GM19452 (cell line): ENCODE data around the gene PPFIA4.

ENCODE experiments used
- ATAC-seq: cut with Tn5 transposase; IDR thresholded peaks from one replicate; pipeline ENCODE4 v1.9.1; 2021; ENCODE audit not compliant: unreplicated experiment

PPFIA4 gene

DNA sequence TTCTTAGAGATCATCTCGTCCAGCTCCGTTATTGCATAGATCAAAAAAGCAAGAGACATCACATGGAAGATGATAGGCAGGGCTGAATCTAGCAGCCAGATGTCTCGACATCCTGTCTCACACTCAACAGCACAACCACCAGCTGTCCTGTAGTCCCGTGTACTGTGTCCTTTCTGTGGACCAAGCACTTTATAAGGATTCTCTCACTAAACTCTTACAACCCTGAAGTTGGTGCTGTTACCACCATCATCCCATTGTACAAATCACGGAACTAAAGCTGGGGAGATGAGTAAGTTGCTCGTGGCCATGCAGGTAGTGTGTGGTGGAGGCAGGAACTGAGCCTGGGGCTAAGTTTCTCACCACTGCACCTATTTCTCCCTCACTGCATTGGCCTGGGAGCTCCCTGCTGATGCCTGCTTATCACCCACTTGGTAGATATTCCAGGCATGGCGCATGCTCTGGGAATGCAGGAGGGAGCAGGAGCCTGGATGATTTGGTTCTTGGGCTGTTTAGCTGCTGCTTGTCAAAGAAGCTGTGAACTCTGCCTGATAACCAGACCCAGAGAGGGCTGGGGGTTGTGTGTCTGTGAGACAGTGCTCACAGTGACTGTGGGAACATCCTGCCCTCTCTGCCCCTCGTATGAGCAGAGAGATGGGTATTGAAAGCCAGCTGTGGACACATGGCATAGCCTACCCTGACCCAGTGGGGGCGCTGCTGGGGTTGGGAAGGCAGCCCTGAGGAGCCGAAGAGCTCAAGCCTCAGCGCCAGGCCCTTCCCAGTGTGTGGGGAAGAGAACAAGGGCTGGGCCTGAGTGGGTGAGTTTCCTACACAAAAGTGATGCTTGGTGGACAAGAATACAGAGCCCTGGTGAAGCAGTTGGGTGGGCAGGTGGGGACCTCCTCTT, 13.6 kb downstream of the PPFIA4 start:
- no peak for ATAC-seq

DNA sequence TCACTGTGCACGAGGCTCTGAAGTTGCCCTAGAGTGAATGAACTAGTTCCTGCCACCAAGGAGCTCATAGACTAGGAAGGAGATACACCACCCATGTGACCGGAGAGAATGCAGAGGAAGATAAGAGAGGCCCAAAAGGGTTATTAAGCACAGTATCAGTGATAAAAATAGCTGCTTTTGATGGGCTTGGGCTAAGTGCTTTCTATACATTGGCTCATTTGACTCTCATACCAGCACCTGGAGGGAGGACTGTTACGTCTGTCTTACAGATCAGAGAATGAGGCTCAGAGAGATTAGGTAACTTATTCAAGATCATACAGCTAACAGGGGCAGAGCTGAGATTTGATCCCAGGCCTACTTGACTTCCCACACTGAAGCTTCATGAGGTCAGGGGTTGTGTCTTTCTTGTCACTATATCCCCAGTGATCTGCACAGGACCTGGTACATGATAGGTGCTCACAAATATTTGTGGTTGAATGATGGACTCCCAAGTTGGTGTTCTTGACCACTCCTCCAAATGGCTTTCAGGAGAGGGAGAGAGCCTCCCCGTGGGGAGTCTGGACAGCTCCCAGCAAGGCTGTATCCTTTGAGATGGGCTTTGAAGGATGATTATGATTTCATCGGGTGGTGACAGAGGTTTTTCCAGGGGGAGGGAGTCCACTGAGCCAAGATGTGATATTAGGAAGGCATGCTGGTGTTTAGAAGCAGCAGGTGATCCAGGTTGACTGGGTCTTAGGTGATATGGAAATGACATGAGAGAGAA, 14.4 kb downstream of the PPFIA4 start:
- no peak for ATAC-seq

DNA sequence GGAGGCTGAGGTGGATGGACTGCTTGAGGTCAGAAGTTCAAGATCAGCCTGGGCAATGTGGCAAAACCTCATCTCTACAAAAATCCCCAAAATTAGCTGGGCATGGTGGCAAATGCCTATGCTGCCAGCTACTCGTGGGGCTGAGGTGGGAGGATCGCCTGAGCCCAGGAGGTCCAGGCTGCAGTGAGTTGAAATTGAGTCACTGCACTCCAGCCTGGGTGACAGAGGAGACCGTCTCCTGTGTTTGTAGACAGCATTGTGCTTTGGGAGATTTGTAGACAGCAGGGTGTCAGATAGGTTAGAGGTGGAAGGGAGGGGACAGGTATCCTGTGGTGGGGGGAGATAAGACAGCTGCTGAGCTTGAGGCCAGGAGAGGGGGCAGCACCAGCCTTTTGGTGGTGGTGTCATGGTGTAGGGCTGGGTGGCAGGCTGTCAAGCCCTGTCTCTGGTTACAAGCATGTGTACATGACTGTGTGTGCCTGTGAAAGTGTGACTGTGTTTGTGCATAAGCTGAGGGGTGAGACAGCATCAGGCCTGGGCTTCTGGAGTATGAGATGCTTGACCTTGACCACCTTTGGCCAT, 15.2 kb downstream of the PPFIA4 start:
- no peak for ATAC-seq

DNA sequence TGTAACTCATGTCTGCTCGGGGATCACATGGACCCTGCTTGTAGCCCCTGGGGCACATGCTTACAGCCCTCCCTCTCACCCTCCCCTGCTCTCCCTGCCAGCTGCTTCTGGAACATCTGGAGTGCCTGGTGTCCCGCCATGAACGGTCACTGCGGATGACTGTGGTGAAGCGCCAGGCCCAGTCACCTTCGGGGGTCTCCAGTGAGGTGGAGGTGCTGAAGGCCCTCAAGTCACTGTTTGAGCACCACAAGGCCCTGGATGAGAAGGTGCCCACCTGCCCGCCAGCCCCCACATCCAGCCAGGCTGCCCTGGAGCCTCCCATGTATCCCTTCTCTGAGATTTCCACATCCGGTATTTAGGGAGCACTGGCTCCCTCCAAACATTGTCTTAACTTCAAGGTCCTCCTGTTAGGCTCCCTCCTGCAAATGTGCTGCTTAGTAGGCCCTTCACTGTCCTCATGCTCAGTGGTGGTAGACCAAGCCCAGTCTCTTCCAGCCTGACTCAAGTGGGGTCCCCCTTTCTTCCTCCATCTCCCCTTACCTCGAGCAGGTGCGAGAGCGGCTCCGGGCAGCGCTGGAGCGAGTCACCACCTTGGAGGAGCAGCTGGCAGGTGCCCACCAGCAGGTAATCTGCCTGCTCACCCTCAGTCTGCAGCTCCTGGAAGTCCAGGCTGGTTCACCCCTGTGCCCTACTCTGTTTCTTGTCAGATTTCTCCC, 17.7 kb downstream of the PPFIA4 start:
- no peak for ATAC-seq

DNA sequence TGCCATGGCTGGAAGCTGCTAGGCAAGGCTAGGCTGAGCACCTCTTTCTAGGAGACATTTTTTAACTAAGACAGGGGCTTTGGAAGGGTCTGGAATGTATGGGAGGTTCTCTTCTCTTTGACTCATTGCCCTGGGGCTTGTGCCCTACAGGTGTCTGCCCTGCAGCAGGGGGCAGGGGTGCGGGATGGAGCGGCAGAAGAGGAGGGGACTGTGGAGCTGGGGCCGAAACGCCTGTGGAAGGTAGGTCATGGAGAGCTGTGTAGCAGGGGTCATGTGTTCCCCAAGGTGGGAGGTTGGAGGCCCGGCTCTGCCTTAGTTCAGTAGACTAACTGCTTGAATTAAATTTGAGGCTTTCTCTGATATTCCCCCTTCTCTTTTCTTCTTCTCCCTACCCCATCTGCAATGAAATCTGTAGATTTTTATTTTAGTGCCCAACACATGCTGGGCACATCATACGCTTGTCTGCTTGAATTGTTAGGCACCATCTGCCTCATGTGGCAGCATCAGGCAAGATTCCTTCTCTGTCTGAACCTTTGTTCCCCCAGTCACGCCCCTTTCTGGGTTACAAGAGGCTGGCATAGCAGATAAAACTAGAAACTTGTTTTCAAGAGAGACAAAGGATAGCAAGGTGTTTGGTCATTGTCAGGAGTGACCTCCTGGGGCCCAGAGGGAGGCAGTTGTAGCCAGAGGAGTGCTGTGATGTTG, 18.4 kb downstream of the PPFIA4 start:
- ATAC-seq: no peak

DNA sequence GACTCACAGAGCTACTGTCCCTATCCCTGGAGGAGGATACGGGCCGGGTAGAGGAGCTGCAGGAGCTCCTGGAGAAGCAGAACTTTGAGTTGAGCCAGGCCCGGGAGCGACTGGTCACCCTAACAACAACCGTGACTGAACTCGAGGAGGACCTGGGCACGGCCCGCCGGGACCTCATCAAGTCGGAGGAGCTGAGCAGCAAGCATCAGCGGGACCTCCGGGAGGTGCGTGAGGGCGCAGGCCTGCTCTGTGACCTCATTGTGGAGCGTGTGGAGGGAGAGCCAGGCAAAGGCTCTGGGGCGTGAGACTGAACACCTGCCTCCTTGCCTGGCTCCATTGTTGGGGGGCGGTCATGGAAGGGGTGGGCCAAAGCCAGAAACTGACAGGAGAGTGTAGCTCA, 19.0 kb downstream of the PPFIA4 start:
- no peak for ATAC-seq

DNA sequence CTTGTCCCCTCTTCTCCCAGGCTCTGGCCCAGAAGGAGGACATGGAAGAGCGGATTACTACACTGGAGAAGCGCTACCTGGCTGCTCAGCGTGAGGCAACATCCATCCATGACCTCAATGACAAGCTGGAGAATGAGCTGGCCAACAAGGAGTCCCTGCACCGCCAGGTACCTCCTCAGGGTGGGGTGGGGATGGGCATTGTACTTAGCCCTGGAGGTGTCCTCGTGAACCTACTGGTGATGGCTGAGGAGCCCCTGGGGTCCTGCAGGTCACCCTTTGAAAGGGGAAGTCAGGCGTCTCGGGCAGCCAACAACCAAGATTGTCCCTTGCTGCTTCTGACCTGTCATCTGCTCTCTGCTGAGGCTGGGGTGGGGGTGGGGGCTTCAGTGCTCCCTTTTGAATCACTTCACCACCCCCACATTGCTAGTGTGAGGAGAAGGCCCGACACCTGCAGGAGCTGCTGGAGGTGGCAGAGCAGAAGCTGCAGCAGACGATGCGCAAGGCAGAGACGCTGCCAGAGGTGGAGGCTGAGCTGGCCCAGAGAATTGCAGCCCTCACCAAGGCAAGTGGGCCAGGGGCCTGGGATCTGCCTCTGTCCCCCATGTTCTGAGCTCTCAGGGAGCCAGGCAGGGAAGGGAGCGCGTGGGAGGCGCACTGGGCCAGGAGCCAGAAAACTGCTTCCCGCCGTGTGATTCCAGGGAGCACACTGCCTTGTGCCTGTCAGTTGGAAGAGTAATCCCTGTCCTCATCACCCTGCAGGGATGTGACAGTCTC, 19.7 kb downstream of the PPFIA4 start:
- ATAC-seq: no peak

DNA sequence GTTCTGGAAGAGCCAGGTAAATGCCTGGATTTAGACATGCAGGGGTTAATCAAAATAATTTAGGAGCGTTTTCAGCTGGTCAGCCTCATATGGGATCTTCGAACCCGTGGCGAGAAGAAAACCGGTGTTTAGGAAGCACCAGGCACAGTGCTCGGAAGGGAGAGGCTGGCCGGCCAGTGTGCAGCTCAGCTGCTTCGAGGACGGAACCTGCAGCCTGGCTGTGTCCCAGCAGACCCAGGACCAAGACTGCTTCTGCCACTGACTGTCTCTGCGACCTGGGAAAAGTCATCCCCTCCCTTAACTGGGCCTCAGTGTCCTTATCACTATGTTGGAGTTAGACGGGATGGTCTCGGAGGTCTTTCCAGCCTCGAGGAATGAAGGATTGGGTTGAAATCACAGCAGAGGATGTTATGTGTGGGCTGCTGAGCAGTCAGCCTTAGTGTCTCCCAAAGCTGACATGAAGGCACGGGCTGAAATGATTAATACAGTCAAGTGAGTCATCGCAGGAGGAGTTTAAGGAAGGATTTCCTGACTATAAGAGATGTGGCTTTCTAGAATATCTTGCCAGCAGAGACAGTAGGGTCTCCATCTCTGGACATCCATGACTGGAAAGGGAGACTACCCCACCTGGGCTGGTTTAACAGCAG, 20.8 kb downstream of the PPFIA4 start:
- no peak for ATAC-seq

DNA sequence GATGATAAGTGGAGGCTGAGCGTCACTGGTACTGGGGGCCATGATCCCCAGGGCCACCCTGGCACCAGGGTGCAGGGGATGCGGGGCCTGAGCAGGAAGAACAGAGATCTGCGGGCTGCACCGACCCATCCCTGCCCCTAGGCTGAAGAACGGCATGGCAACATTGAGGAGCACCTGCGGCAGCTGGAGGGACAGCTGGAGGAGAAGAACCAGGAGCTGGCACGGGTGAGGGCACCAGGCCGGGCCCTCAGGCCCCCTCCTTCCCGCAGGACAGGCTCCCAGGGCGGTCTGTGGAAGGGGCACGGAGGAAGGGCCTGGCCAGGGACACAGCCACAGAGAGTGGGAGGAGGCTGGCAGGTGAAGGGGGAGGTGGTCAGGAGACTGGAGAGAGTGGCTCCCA, 21.8 kb downstream of the PPFIA4 start:
- no peak for ATAC-seq

DNA sequence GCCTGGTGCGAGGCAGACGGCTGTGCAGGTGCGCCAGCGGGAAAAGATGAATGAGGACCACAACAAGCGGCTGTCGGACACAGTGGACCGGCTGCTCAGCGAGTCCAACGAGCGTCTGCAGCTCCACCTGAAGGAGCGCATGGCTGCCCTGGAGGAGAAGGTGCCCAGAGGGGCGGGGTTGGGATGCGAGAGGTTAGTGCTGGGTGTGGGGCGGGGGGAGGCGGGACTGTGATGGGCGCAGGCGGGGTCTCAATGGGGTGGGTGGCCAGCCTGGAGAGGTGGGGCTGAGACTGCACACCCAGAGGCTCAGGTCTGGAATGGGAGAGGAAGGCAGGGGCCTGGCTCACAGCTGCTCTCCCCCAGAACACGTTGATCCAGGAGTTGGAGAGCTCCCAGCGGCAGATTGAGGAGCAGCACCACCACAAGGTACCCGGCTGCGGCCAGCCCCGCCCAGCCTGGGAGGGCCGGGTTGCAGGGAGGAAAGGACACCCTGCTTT, 22.3 kb downstream of the PPFIA4 start:
- ATAC-seq: no peak

DNA sequence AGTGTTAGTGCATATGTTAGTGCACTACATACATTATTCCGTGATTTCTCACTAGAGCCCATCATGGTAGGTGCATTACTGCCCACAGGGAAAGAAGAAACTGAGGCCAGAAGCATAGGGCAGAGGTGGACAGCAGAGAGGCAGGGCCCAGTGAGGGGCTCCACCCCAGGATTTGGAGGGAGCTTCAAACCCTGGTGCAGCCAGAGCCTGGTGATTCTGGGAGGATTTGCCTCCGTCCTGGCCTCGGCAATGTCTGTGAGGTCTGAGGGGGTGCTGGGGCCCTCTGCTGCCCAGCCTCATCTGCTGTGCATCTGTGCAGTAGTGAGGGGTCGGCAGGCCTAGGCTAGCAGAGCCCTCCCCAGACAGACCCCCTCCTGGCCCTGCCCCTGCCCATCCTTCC, 22.8 kb downstream of the PPFIA4 start:
- ATAC-seq: no peak

DNA sequence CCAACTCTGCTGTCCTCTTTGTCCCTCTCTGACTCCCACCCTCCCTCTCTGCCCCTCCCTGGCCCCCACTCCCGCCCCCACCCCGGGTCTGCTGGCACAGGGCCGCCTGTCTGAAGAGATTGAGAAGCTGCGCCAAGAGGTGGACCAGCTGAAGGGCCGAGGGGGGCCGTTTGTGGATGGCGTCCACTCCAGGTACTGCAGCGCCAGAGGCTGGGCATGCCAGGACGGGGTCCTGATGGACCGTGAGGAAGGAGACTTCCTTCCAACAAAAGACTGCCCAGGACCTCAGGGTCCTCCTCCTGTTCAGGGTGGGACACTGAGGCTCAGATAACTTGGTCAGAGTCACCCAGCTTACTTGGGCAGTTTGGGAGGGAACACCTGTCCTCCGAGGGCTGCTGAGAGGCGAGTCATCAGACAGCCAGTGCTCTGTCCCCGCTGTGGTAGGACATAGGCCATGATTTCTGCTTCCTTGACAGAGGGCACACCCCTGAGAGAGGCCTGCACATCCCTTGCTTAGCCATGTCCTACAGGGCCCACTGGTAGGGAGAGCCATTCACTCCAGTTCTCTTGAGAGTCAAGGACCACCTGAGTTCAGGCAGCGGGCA, 23.4 kb downstream of the PPFIA4 start:
- no peak for ATAC-seq

DNA sequence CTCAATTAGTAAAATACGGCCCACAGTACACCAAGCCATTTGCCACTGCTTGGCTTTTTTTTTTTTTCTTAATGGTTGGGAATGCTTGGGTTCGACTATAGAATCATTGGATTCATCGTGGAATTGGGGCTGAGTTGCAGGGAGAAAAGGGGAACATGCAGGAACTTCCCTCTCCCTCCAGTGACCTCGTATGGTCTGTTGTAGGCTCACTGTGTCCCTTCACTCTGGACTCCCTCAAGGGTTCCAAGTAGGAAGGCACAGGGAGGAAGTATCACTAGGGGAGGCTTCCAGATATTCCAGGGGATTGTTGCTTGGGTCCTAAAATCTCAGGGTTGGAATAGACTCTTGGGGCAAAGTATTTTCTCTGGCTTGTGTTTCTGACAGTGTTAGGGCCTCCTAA, 24.5 kb downstream of the PPFIA4 start:
- no peak for ATAC-seq

DNA sequence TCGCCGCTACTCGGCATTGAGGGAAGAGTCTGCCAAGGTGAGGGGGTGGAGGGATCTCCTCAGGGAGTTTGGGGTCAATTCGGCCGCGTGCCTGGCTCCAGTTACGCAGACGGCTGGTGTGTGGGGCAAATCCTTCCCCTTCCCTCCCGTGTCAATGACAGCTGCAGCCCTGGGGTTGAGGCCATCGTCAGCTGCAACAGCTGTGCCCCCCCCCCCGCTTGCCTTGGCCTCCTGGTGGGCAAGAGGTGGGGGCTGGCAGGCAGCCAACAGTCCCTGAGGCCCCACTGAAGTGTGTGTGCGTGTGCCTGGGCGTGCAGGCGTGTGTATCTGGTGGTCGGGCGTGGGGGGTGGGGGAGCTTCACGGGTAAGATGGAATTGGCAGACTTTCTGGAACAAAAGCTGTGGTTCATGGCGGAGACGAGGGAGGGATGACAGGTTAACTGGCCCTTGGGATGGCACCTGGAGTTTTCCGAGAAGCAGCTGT, 25.6 kb downstream of the PPFIA4 start:
- ATAC-seq: no peak

DNA sequence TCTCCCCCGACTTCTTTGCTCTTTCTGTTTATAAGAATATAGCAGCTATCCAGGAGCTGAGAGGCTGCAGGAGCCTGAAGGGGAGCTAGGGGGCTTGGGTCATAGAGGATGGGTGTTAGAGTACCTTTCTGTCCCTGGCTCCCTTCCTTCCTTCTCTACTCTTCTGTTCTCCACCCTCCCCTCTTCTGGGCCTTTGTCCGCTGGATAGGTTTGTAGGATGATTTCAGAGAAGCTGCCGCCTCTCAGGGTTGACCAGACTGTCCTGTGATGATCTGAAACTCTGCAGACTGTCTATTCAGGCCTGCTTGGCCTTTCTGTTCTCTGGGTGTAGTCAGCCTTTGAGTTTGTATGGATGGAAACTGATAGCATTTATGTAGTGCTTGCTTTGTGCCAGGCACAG, 26.3 kb downstream of the PPFIA4 start:
- no peak for ATAC-seq

DNA sequence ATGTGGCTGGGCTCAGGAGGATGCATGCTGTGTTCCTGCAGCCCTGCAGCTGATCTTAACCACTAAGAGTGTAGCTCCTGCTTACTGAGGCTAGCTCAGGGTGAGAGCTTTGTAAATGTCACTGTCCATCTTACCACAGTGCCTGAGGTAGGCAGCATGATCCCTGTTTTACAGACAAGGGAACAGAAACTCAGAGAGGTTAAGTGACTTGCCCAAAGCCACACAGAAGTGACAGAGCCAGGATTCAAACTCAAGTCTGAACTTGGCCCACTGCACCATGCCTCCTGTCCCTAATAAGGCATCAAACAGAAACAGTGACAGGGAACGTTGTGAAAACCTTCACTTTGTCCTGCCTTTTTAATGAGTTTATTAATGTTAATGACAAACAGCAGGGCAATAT, 27.9 kb downstream of the PPFIA4 start:
- ATAC-seq: no peak

DNA sequence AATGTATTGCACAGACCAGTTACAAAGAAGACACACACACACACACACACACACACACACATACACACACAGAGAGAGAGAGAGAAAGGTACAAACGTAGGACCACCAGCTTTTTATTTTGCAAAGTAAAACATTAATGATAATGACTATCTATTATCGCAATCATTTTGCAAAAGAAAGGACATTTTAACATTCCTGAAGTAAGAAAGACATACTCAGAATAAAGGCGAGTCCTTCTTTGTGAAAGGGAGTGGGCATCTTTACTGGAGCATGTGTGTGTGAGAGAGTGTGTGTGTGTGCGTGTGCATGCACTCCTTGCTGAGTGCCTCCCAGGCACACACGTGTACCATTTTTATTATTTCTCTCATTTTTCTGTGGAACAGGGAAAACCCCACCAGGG, 28.4 kb downstream of the PPFIA4 start:
- no peak for ATAC-seq

DNA sequence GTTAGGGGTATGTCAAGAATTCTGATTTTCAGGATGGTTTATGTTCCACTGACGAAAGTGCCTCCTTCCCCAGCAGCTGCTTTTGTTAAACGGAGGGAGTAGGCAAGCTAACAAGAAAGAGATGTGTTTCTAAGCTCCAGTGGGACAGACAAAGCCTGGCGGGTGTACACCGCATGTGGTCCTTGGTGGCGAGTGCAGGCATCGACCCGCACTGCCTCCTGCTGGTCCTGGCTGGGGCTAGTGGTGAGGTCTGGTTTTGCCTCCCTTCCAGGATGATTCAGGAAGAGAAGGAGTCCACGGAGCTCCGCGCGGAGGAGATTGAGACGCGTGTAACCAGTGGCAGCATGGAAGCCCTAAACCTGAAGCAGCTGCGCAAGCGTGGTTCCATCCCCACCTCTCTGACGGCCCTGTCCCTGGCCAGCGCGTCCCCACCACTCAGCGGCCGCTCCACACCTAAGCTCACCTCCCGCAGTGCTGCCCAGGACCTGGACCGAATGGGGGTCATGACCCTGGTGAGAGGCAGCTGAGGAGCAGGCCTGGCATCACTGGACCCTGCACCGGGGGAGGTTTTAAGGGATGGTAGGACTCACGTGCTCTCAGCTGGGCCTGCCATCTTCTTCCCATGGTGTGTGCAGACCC, 29.0 kb downstream of the PPFIA4 start:
- no peak for ATAC-seq
